Spleen (tissue), 7 donors: ENCODE data around the gene TCF7L1.

ENCODE experiments used
- POLR2A ChIP-seq, 3 donors: fragments of 450-650 bp; IDR thresholded peaks; one replicate each; pipeline ENCODE4 v1.5.1; 2017; ENCODE audit warnings: antibody characterized with exemption in 3 of 3, mild to moderate bottlenecking in 1 of 3
- POLR2AphosphoS5 ChIP-seq, 3 donors: sonication (generic); formaldehyde crosslinking; IDR thresholded peaks; one replicate each; pipeline ENCODE4 v1.5.1; 2017; ENCODE audit warnings: antibody characterized with exemption in 3 of 3
- TF ChIP-seq, protein P1 (sequence below), 11 experiments: fragments of 200-600 bp in 7 of 11; fragments of 450-650 bp in 4 of 11; sonication (generic) in 4 of 11; IDR thresholded peaks in 8 of 11; conservative IDR thresholded peaks in 3 of 11; 1 replicate in 7 of 11; 2 replicates in 4 of 11; pipeline versions ENCODE4 v1.4.0 to v1.8.0; 2016 to 2021; ENCODE audit warnings: antibody characterized with exemption in 11 of 11, inconsistent platforms in 4 of 11, mild to moderate bottlenecking in 1 of 11
- donor health status: DM: no; HTN: no; CAD: no; lungs with moderate emphysema.
- donor health status: DM: no; HTN: no; CAD: no.
- donor health status: DM: no; HTN: no; CAD: no.

DNA sequence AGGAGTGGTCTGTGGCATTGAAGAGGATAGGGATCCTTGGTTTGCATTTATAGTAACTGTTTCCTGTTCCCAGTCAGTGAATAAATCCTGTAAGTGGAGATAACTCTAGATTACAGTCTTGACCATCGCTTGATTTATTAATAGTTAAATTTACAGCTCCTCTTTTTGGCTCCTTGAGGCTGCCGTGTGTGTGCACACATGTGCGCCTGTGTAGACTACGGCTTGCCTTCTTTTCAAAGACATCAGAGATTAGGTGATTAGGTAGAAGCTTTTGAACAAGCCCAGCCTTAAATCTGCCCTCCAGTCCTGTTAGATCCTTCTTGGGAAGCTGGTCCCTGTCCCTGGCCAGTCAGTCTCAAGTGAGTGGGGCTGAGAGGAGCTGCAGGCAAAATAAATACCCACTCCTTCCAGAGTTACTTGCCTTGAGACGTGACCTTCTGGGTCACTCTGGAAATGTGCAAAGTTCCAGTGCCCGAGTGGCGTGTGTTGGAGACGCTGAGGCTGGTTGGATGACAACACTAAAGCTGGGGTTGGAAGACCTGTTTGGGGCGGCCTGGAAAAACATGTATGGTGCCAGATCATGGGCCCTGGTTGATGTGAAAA is 32.0 kb downstream of the TCF7L1 start:
- TF ChIP-seq POLR2A (IDR thresholded peaks at IDR 0.05) = no peak
- TF ChIP-seq, protein P1, sequence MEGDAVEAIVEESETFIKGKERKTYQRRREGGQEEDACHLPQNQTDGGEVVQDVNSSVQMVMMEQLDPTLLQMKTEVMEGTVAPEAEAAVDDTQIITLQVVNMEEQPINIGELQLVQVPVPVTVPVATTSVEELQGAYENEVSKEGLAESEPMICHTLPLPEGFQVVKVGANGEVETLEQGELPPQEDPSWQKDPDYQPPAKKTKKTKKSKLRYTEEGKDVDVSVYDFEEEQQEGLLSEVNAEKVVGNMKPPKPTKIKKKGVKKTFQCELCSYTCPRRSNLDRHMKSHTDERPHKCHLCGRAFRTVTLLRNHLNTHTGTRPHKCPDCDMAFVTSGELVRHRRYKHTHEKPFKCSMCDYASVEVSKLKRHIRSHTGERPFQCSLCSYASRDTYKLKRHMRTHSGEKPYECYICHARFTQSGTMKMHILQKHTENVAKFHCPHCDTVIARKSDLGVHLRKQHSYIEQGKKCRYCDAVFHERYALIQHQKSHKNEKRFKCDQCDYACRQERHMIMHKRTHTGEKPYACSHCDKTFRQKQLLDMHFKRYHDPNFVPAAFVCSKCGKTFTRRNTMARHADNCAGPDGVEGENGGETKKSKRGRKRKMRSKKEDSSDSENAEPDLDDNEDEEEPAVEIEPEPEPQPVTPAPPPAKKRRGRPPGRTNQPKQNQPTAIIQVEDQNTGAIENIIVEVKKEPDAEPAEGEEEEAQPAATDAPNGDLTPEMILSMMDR (IDR thresholded peaks at IDR 0.05 in 8 of 11, conservative IDR thresholded peaks at IDR 0.05 in 3 of 11) = no peak
- no peak for TF ChIP-seq POLR2AphosphoS5 (IDR thresholded peaks at IDR 0.05)
